Measurements from ENCODE around the gene PTPRG. TPM values are rescaled to one million over a fixed set of nuclear protein-coding genes. Genes with fewer than 3 reads are reported as not detected.

The PTPRG gene
- total RNA-seq, 1 experiment from 2014 or later, result 0.74 TPM

GRCh38 chr3:61989681-61990080 is 428.3 kb downstream of the PTPRG start:
- ATAC-seq (no peak), DNase-seq (ENCODE audit: low read depth, low spot score) (no peak)
- intact Hi-C loops (cut with micrococcal nuclease; ENCODE audit: unreplicated experiment), result no loop called here
- CTCF ChIA-PET, result no interaction called here
- Histone ChIP-seq H3K4me3 (ENCODE audit: low read depth in 2 of 2, low read length in 2 of 2) (no peak overlapping the region), H3K27ac (ENCODE audit: low read length) (no peak overlapping the region), H3K36me3 (ENCODE audit: control insufficient read depth, insufficient read depth, low read length) (no peaks in the 10 kb centered on the region), H3K4me1 (ENCODE audit: control insufficient read depth, insufficient read depth, low read length) (no peaks in the 10 kb centered on the region), H3K9me3 (ENCODE audit: control insufficient read depth, insufficient read depth, low read depth, low read length) (no peaks in the 10 kb centered on the region), H3K27me3 (ENCODE audit: control insufficient read depth, insufficient read depth, low read length) (no peaks in the 10 kb centered on the region)
- in situ Hi-C loops (cut with HindIII; ENCODE audit: low pct_unique_long_range_greater_than_20kb, low sequenced_read_pairs), result no loop called here
- TF ChIP-seq TCF7L2 (IDR thresholded peaks at IDR 0.05; ENCODE audit: low read depth, low read length) (no peak), REST (IDR thresholded peaks at IDR 0.05; ENCODE audit: insufficient read depth in 1 of 2, low read depth in 2 of 2, low read length in 1 of 2) (no peak), SIN3A (IDR thresholded peaks at IDR 0.05; ENCODE audit: borderline replicate concordance, insufficient read depth, low read depth, low read length) (no peak), POLR2AphosphoS5 (IDR thresholded peaks at IDR 0.05; ENCODE audit: low read depth, low read length) (no peak)
- POLR2A ChIA-PET, result no interaction called here
- no TSS peak for BruUV-seq (replicated peaks)

- ATAC-seq (no peak), DNase-seq (ENCODE audit: low read depth, low spot score) (no peak)
- no peak for TF ChIP-seq CTCF (IDR thresholded peaks at IDR 0.05)
- TF ChIP-seq TCF7L2 (IDR thresholded peaks at IDR 0.05; ENCODE audit: low read depth, low read length), result no peak
- TF ChIP-seq POLR2AphosphoS5 (IDR thresholded peaks at IDR 0.05; ENCODE audit: low read depth, low read length), result no peak
- TF ChIP-seq REST (IDR thresholded peaks at IDR 0.05; ENCODE audit: insufficient read depth in 1 of 2, low read depth in 2 of 2, low read length in 1 of 2), result no peak
- no peak for TF ChIP-seq SIN3A (IDR thresholded peaks at IDR 0.05; ENCODE audit: borderline replicate concordance, insufficient read depth, low read depth, low read length)
- H3K4me3 ChIP-seq (ENCODE audit: low read depth in 2 of 2, low read length in 2 of 2), result no peak overlapping the region
- intact Hi-C loops (cut with micrococcal nuclease; ENCODE audit: unreplicated experiment), result no loop called here
- no peaks in the 10 kb centered on the region for H3K4me1 ChIP-seq (ENCODE audit: control insufficient read depth, insufficient read depth, low read length)
- BruUV-seq (replicated peaks), result no TSS peak
- in situ Hi-C loops (cut with HindIII; ENCODE audit: low pct_unique_long_range_greater_than_20kb, low sequenced_read_pairs), result no loop called here
- CTCF ChIA-PET, result no interaction called here
- H3K9me3 ChIP-seq (ENCODE audit: control insufficient read depth, insufficient read depth, low read depth, low read length), result no peaks in the 10 kb centered on the region
- no peak overlapping the region for H3K27ac ChIP-seq (ENCODE audit: low read length)
- POLR2A ChIA-PET, result no interaction called here
- no peaks in the 10 kb centered on the region for H3K36me3 ChIP-seq (ENCODE audit: control insufficient read depth, insufficient read depth, low read length)
- no peaks in the 10 kb centered on the region for H3K27me3 ChIP-seq (ENCODE audit: control insufficient read depth, insufficient read depth, low read length)
These were observed 429.1 kb downstream of the PTPRG start for GRCh38 chr3:61990327-61991027.

Measured in Panc1 (cell line).